HEK293T (cell line): Measurements from ENCODE around the gene ANKMY1.

Experiments used
- ARNT ChIP-seq: fragments of 450-650 bp; IDR thresholded peaks from 2 replicates; pipeline ENCODE4 v1.6.1; 2017; ENCODE audit warnings: mild to moderate bottlenecking
- BHLHE40 ChIP-seq: fragments of 450-650 bp; IDR thresholded peaks from 2 replicates; pipeline ENCODE4 v1.6.1; 2016; ENCODE audit warnings: mild to moderate bottlenecking, moderate library complexity, borderline replicate concordance
- ELF4 ChIP-seq: fragments of 450-650 bp; IDR thresholded peaks from 2 replicates; pipeline ENCODE4 v1.6.1; 2017; ENCODE audit warnings: antibody characterized with exemption
- FOXA1 ChIP-seq: fragments of 450-650 bp; IDR thresholded peaks from 2 replicates; pipeline ENCODE4 v1.6.1; 2016; ENCODE audit warnings: mild to moderate bottlenecking
- FOXK2 ChIP-seq: fragments of 450-650 bp; IDR thresholded peaks from 2 replicates; pipeline ENCODE4 v1.6.1; 2016; ENCODE audit warnings: mild to moderate bottlenecking
- HDGF ChIP-seq: fragments of 450-650 bp; IDR thresholded peaks from 2 replicates; pipeline ENCODE4 v1.6.1; 2017; ENCODE audit warnings: antibody characterized with exemption, borderline replicate concordance
- L3MBTL2 ChIP-seq: fragments of 450-650 bp; conservative IDR thresholded peaks from 2 replicates; pipeline ENCODE4 v1.6.1; 2016; ENCODE audit warnings: mild to moderate bottlenecking
- LEF1 ChIP-seq: fragments of 450-650 bp; IDR thresholded peaks from 2 replicates; pipeline ENCODE4 v1.6.1; 2017; ENCODE audit warnings: mild to moderate bottlenecking, borderline replicate concordance
- PKNOX1 ChIP-seq: fragments of 450-650 bp; IDR thresholded peaks from 2 replicates; pipeline ENCODE4 v1.6.1; 2016
- SP1 ChIP-seq: fragments of 450-650 bp; IDR thresholded peaks from 2 replicates; pipeline ENCODE4 v1.6.1; 2017
- SUZ12 ChIP-seq: fragments of 450-650 bp; IDR thresholded peaks from 2 replicates; pipeline ENCODE4 v1.6.1; 2016; ENCODE audit warnings: mild to moderate bottlenecking
- TARDBP ChIP-seq: fragments of 450-650 bp; IDR thresholded peaks from 2 replicates; pipeline ENCODE4 v1.6.1; 2016

GRCh38 chr2:240538031-240538780 is 19.6 kb downstream of the ANKMY1 start:
- TF ChIP-seq ARNT (no peak), SUZ12 (no peak), FOXK2 (no peak), PKNOX1 (no peak), TARDBP (no peak), L3MBTL2 (no peak), FOXA1 (no peak), SP1 (no peak), ELF4 (no peak), BHLHE40 (no peak), HDGF (no peak), LEF1 (no peak)
